ENCODE data around the gene GRAMD1A.
A peak's percentile ranks its signal among the peaks of the same experiment; 100 is the strongest.
"Not testable (repeated sequence)": the region's sequence is repeated elsewhere in the genome, so short reads cannot be mapped to it uniquely, and the experiment has no call there.

GRAMD1A gene

DNA sequence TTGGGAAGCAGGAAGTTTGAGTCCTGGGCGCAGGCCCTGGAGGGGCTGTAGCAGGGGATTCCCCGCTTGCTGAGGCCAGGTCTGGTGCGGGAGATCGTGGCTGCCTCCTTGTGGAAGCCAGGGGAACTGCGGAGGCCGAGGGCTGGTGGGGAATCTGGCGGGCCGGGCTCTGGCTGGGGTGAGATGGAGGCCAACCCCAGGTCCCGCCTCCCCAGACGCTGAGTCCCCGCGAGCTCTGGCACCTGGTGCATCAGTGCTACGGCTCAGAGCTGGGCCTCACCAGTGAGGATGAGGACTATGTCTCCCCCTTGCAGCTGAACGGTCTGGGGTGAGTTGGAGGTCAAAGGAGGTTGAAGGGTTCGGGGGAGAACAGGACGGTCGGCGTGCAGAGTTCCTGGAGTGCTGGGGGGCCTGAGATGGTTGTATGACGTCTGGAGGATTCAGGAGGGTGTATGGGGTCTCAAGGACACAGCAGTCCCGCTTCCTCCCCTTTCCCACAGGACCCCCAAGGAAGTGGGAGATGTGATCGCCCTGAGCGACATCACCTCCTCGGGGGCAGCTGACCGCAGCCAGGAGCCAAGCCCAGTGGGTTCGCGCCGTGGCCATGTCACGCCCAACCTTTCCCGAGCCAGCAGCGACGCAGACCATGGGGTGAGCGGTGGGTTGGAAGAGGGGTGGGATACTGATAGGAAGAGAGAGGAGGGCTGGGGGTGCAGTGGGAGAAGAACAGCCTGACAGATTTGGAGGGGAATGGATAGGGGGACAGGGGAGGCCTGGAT is 13.1 kb downstream of the GRAMD1A start:
- ATAC-seq = peak; percentile 81
- no peak for TF ChIP-seq ZNF565 (CRISPR knock-in tag; conservative IDR thresholded peaks at IDR 0.05; ENCODE audit: low read depth)
- no peak for TF ChIP-seq TCF4 (CRISPR knock-in tag; IDR thresholded peaks at IDR 0.05; ENCODE audit: borderline replicate concordance)
- TF ChIP-seq PPARA (CRISPR knock-in tag; IDR thresholded peaks at IDR 0.05; ENCODE audit: borderline replicate concordance) = no peak
- no peak for TF ChIP-seq ISL1 (CRISPR knock-in tag; IDR thresholded peaks at IDR 0.05)
- TF ChIP-seq ARNTL (CRISPR knock-in tag; IDR thresholded peaks at IDR 0.05; ENCODE audit: borderline replicate concordance, low read depth) = no peak
- TF ChIP-seq, protein P1, sequence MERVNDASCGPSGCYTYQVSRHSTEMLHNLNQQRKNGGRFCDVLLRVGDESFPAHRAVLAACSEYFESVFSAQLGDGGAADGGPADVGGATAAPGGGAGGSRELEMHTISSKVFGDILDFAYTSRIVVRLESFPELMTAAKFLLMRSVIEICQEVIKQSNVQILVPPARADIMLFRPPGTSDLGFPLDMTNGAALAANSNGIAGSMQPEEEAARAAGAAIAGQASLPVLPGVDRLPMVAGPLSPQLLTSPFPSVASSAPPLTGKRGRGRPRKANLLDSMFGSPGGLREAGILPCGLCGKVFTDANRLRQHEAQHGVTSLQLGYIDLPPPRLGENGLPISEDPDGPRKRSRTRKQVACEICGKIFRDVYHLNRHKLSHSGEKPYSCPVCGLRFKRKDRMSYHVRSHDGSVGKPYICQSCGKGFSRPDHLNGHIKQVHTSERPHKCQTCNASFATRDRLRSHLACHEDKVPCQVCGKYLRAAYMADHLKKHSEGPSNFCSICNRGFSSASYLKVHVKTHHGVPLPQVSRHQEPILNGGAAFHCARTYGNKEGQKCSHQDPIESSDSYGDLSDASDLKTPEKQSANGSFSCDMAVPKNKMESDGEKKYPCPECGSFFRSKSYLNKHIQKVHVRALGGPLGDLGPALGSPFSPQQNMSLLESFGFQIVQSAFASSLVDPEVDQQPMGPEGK (CRISPR knock-in tag; IDR thresholded peaks at IDR 0.05; ENCODE audit: borderline replicate concordance) = no peak
- TF ChIP-seq ZFP3 (CRISPR knock-in tag; IDR thresholded peaks at IDR 0.05) = no peak
- TF ChIP-seq GLIS3 (CRISPR knock-in tag; IDR thresholded peaks at IDR 0.05) = no peak
- no peak for TF ChIP-seq ZFP30 (CRISPR knock-in tag; IDR thresholded peaks at IDR 0.05)
- TF ChIP-seq, protein P2, sequence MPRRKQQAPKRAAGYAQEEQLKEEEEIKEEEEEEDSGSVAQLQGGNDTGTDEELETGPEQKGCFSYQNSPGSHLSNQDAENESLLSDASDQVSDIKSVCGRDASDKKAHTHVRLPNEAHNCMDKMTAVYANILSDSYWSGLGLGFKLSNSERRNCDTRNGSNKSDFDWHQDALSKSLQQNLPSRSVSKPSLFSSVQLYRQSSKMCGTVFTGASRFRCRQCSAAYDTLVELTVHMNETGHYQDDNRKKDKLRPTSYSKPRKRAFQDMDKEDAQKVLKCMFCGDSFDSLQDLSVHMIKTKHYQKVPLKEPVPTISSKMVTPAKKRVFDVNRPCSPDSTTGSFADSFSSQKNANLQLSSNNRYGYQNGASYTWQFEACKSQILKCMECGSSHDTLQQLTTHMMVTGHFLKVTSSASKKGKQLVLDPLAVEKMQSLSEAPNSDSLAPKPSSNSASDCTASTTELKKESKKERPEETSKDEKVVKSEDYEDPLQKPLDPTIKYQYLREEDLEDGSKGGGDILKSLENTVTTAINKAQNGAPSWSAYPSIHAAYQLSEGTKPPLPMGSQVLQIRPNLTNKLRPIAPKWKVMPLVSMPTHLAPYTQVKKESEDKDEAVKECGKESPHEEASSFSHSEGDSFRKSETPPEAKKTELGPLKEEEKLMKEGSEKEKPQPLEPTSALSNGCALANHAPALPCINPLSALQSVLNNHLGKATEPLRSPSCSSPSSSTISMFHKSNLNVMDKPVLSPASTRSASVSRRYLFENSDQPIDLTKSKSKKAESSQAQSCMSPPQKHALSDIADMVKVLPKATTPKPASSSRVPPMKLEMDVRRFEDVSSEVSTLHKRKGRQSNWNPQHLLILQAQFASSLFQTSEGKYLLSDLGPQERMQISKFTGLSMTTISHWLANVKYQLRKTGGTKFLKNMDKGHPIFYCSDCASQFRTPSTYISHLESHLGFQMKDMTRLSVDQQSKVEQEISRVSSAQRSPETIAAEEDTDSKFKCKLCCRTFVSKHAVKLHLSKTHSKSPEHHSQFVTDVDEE (CRISPR knock-in tag; IDR thresholded peaks at IDR 0.05) = no peak
- TF ChIP-seq OSR1 (CRISPR knock-in tag; IDR thresholded peaks at IDR 0.05) = no peak
- TF ChIP-seq ZNF70 (CRISPR knock-in tag; IDR thresholded peaks at IDR 0.05) = no peak
- no peak for TF ChIP-seq TOX (CRISPR knock-in tag; IDR thresholded peaks at IDR 0.05; ENCODE audit: borderline replicate concordance)

DNA sequence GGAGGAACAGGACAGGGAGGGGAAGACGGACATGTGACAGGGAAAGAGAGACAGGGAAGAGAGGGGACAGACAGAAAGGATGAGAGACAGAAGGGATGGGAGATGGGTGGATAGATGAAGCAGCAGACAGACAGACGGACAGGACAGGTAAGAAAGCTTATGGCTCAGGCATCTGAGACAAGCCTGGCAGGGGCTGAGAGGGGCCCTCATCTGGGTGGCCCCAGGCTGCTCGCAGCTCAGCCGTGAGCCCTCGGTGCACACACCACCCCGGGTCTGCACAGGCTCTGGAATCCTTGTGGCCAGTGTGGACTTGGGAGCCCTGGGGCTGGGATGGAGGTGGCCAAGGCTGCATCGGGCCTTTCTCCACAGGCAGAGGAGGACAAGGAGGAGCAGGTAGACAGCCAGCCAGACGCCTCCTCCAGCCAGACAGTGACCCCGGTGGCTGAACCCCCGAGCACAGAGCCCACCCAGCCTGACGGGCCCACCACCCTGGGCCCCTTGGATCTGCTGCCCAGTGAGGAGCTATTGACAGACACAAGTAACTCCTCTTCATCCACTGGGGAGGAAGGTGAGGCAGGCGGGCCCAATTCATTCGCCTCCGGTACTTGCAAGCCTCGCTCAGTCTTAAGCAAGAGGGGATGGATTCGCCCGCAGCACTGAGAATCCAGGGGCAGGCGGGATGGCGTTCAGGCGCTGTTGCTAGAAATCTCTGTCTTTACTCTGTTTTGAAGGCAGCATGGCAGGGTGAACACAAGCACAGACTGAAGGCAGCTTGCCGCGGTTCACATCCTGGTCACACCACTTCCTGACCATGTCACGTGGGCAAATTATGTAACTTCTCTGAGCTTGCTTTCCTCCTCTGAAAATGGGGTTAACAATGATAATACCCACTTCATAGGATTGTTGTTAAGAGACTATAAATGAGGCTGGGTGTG is 14.0 kb downstream of the GRAMD1A start:
- no peak for TF ChIP-seq ZFP3 (CRISPR knock-in tag; IDR thresholded peaks at IDR 0.05)
- no peak for TF ChIP-seq CSDC2 (CRISPR knock-in tag; IDR thresholded peaks at IDR 0.05)
- TF ChIP-seq OSR1 (CRISPR knock-in tag; IDR thresholded peaks at IDR 0.05) = no peak
- no peak for TF ChIP-seq BACH2 (CRISPR knock-in tag; IDR thresholded peaks at IDR 0.05; ENCODE audit: borderline replicate concordance)
- TF ChIP-seq, protein P1 (CRISPR knock-in tag; IDR thresholded peaks at IDR 0.05; ENCODE audit: borderline replicate concordance) = no peak
- no peak for TF ChIP-seq RARB (CRISPR knock-in tag; IDR thresholded peaks at IDR 0.05)
- TF ChIP-seq ARNTL (CRISPR knock-in tag; IDR thresholded peaks at IDR 0.05; ENCODE audit: borderline replicate concordance, low read depth) = no peak
- TF ChIP-seq ZNF565 (CRISPR knock-in tag; conservative IDR thresholded peaks at IDR 0.05; ENCODE audit: low read depth) = no peak
- TF ChIP-seq, protein P2 (CRISPR knock-in tag; IDR thresholded peaks at IDR 0.05) = no peak
- no peak for TF ChIP-seq PPARA (CRISPR knock-in tag; IDR thresholded peaks at IDR 0.05; ENCODE audit: borderline replicate concordance)
- TF ChIP-seq ZFP30 (CRISPR knock-in tag; IDR thresholded peaks at IDR 0.05) = no peak
- TF ChIP-seq ISL1 (CRISPR knock-in tag; IDR thresholded peaks at IDR 0.05) = no peak
- no peak for TF ChIP-seq ZNF70 (CRISPR knock-in tag; IDR thresholded peaks at IDR 0.05)
- no peak for TF ChIP-seq SNAI2 (CRISPR knock-in tag; IDR thresholded peaks at IDR 0.05)
- TF ChIP-seq ZNF8 (CRISPR knock-in tag; IDR thresholded peaks at IDR 0.05) = no peak
- TF ChIP-seq ESRRG (CRISPR knock-in tag; IDR thresholded peaks at IDR 0.05) = no peak
- TF ChIP-seq TCF4 (CRISPR knock-in tag; IDR thresholded peaks at IDR 0.05; ENCODE audit: borderline replicate concordance) = no peak
- no peak for TF ChIP-seq ZC3H10 (CRISPR knock-in tag; IDR thresholded peaks at IDR 0.05)
- TF ChIP-seq, protein P3, sequence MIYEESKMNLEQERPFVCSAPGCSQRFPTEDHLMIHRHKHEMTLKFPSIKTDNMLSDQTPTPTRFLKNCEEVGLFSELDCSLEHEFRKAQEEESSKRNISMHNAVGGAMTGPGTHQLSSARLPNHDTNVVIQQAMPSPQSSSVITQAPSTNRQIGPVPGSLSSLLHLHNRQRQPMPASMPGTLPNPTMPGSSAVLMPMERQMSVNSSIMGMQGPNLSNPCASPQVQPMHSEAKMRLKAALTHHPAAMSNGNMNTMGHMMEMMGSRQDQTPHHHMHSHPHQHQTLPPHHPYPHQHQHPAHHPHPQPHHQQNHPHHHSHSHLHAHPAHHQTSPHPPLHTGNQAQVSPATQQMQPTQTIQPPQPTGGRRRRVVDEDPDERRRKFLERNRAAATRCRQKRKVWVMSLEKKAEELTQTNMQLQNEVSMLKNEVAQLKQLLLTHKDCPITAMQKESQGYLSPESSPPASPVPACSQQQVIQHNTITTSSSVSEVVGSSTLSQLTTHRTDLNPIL (CRISPR knock-in tag; IDR thresholded peaks at IDR 0.05; ENCODE audit: low read depth) = no peak
- TF ChIP-seq TOX (CRISPR knock-in tag; IDR thresholded peaks at IDR 0.05; ENCODE audit: borderline replicate concordance) = no peak
- no peak for ATAC-seq

DNA sequence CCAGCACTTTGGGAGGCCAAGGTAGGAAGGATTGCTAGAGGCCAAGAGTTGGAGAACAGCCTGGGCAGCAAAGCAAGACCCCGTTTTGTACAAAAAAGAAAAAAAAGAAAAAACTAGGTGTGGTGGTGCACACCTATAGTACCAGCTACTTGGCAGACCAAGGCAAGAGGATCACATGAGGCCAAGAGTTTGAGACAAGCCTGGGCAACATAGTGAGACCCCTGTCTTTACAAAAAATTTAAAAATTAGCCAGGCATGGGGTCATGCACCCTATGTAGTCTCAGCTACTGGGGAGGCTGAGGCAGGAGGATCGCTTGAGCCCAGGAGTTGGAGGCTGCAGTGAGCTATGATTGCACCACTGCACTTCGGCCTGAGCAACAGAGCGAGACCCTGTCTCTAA is 14.7 kb downstream of the GRAMD1A start:
- not testable (repeated sequence) for ATAC-seq
